COR-L47 (cell line): ENCODE data around the gene OR1J1.

Experiments used
- DNase-seq: peaks from one replicate; lab custom pipeline; 2025; lab: John Stamatoyannopoulos, UW

The OR1J1 gene, protein sequence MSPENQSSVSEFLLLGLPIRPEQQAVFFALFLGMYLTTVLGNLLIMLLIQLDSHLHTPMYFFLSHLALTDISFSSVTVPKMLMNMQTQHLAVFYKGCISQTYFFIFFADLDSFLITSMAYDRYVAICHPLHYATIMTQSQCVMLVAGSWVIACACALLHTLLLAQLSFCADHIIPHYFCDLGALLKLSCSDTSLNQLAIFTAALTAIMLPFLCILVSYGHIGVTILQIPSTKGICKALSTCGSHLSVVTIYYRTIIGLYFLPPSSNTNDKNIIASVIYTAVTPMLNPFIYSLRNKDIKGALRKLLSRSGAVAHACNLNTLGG

DNA sequence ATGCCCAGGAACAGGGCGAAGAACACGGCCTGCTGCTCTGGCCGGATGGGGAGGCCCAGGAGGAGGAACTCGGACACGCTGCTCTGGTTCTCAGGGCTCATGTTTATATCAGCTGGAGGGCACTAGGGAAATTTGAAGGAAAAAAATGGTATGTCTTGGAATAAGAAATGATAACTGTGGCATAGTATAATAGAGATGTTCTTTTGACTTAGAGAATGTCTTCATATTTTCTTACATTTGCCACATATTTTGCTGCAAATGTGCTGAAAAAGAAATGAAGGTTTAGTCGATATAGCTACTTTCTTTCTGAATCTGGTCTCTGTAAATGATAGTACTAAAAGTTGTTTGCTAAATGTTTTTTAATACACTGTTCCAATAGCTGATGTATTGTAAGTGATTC is at the start of gene OR1J1:
OR1J1 (minus strand) TSS at position 101 of the 400 bp plus-strand sequence; CDS start at position 101, 0 bp downstream.
- no peak for DNase-seq

DNA sequence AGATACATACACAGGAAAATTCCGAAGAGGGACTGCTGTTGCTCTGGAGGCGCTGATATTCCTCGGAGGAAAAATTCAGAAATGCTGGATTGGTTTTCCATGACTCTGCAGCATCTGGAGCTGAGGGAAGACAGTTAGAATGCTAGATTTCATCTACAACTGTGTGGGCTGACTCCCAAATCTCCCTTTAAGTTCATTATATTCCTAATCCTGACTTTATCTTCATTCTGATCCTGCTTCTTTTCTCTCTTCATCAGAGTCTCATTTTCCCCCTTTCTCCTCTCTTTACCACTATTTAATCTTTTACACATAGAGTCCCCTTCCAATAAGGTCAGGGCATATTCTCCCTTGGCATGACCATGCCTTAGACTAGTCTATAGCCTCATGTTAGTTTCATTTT is 49.5 kb upstream of the OR1J1 start, which contains the start of gene OR1N1:
OR1N1 (minus strand) TSS at position 101 of the 400 bp plus-strand sequence; CDS start at position 101, 0 bp downstream.
- no peak for DNase-seq

DNA sequence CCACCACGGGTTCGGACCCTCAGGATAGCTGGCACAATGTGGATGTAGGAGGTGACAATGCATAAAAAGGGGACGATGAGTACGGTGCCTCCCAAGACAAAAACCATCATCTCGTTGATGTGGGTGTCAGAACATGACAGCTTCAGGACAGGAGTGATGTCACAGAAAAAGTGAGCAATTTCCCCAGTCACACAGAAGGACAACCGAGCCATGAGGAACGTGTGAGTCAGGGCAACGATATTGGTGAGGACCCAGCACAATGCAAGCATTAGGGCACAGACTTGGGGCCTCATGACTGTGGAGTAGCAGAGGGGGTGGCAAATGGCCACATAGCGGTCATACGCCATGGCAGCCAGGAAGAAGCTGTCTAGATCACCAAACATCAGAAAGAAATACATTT is 48.9 kb upstream of the OR1J1 start:
- DNase-seq, result no peak

DNA sequence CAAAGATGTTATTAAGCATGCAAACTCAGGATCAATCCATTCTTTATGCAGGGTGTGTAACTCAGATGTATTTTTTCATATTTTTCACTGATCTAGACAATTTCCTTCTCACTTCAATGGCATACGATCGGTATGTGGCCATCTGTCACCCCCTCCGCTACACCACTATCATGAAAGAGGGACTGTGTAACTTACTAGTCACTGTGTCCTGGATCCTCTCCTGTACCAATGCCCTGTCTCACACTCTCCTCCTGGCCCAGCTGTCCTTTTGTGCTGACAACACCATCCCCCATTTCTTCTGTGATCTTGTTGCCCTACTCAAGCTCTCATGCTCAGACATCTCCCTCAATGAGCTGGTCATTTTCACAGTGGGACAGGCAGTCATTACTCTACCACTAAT is 41.6 kb upstream of the OR1J1 start:
- no peak for DNase-seq

DNA sequence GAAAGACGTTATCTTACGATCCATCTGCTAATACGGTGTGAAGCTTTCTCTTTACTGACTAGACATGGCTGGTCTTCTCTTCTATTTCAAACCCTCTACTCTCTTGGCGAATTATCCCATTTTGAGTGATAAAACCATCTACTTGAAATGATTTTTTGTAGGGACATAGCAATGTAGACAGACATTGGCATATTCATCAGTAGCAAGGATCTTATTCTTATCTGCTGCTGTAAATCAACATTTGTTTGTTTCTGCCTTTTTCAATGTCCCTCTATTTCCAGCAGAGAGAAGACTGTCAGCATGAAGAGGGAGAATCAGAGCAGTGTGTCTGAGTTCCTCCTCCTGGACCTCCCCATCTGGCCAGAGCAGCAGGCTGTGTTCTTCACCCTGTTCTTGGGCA is 41.1 kb upstream of the OR1J1 start, which contains the start of gene OR1J4:
OR1J4 (plus strand) TSS at position 301 of the 400 bp plus-strand sequence; CDS start at position 301, 0 bp downstream.
- no peak for DNase-seq

DNA sequence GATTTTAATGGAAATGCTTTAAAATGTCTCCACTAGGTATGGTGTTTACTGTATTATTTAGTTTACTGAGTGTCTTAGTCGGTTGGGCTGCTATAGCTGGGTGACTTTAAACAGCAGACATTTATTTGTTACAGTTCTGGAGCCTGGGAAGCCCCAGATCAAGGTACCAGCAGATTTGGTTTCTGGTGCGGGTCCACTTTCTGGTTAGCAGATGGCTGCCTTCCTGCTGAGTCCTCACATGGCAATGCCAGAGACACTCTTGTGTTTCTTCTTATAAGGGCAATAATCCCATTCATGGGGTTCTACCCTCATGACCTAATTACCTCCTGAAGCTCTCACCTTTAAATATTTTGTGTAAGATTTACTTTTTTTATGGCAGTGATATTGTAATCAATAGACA is 40.5 kb upstream of the OR1J1 start:
- DNase-seq, result no peak

DNA sequence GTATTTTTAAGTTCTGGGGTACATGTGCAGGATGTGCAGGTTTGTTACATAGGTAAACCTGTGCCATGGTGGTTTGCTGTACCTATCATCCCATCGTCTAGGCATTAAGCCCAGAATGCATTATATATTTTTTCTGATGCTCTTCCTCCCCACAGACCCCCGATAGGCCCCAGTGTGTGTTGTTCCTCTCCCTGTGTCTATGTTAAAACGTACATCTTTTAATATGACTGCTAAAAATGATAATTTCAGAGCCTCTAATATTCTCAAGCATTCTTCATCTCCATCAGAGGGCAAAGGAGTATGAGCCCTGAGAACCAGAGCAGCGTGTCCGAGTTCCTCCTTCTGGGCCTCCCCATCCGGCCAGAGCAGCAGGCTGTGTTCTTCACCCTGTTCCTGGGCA is 32.8 kb upstream of the OR1J1 start, which contains the start of gene OR1J2:
OR1J2 (plus strand) TSS at position 301 of the 400 bp plus-strand sequence; CDS start at position 301, 0 bp downstream.
- DNase-seq, result no peak

DNA sequence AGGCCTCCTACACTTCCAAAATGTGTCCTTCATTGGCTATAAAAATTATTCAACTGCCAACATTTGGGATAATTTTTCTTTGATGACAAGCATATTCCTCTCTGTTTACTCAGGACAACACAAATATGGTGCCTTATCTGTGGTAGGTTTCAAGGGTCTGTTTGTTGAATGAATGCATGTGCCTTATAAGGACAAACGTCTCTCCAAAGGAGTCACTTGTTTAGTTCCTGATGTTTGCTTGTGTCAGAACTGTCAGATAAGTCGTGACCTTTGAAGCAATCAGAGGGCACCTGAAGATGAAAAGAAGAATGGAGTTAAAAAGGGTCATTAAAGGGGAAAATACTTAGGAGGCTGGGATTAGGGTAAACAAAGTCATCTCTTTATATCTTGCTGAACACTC is 29.2 kb upstream of the OR1J1 start:
- DNase-seq, result no peak

DNA sequence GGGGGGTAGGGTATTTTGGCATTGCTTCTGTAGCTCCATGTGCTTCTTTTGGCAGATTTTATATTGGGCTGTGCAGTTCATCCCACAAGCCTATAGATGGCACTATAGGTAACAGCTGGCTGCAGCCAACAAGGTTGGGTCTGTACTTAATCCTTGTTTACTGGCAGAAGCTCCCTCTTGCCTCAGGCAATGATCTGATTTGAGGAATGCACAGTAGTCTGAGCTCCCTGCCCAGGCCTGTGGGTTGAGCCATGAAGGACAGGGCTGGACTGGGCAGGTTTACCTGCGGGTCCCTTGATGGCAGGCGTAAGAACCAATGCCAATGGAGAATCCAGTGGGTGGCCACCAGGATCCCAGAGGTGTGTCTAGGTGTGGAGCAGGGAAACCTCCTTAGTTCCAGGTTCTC is 21.2 kb upstream of the OR1J1 start:
- DNase-seq, result peak; percentile 77

DNA sequence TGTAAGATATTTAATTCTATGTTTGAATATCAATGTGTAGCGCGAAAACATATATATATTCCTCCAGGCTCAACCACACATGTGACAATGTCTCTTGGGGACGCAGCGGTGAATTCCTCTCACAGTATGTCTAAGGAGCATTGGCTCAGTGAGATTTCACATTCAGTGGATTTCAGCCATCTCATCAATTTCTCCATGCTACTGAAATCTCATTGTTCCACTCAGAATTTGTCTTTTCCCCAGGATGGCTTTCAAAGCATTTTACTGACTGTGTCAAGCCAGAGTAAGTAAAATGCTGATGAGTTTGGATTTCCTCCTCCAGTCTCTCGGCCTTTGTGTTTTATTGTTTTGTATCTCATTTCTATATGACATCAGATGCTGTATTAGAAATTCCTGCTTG is 1.3 kb upstream of the OR1J1 start:
- no peak for DNase-seq

DNA sequence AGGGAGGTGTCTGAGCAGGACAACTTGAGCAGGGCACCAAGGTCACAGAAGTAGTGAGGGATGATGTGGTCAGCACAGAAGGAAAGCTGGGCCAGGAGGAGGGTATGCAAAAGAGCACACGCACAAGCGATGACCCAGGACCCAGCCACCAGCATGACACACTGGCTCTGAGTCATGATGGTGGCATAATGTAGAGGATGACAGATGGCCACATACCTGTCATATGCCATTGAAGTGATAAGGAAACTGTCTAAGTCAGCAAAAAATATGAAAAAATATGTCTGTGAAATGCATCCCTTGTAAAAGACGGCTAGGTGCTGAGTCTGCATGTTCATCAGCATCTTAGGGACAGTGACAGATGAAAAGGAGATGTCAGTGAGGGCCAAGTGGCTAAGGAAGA is 380 bp downstream of the OR1J1 start:
- no peak for DNase-seq

DNA sequence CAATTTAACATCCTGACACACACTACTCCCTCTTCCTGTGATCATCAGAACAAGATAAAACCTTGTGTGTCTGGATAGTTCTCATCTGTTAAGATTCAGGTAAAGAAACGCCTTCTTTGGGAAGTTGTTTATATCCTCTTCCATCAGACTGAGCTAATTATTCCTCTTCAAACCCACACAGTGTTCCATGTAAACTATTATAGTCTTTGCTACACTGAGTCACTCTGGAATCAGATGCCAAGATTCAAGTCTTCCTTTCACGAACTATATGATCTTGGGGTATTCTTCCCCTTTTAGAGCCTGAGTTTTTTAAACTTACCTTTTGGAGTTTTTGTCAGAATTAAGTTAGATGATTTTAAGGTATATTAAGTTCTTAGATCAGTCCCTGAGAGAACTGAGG is 2.0 kb downstream of the OR1J1 start:
- no peak for DNase-seq

DNA sequence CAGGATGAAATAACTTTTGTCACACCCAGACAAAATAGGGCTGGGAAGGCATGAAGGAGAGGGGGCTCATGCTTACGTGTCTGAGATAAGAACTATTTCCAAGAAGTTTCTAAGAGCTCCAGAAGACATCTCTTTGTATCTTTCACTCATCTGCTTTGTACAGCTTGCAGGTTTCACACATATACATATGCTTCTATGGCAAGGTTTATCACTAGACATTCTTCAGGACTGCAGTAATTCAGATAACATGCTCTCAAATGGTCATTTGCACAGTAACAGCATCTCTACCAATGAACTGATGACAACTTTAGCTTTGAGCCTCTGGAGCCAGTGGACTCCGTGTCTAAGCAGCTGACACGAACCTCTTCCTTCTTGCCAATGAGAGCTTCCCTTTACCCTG is 3.2 kb downstream of the OR1J1 start:
- DNase-seq, result no peak

DNA sequence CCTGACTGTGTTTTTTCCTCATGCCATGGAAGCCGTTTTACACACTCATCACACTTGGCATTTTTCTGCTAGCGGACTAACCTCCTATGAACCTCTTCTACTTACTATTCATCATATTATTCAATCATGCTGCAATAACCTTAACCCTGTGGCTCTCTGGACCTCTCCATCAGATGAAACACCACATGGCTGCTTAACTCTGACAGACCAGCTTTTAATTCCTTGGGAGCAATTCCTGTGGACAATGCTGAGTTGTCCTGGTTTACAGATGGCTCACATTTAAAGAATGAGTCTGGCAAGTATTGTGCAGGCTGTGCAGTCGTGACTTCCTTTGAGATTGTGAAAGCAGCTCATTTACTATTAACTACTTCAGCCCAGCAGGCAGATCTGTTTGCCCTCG is 9.0 kb downstream of the OR1J1 start:
- no peak for DNase-seq

DNA sequence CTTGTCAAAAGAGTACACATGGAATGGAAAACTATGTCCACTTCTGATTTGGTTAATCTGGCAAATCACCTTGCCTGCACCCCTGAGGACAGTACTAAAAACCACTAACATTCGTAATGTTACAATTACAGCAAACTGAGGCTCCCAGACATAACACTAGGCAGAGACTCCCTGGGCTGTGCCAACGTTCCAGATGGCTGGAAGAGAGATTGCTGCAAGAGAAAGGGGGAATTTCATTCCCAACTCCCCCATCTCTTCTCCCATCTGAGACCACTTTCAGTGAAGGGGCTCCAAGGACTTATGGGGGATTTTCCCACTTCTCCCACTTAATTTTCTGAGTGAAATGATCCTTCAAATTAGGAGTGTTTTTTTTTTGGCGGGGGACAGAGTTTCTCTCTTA is 11.3 kb downstream of the OR1J1 start:
- no peak for DNase-seq

DNA sequence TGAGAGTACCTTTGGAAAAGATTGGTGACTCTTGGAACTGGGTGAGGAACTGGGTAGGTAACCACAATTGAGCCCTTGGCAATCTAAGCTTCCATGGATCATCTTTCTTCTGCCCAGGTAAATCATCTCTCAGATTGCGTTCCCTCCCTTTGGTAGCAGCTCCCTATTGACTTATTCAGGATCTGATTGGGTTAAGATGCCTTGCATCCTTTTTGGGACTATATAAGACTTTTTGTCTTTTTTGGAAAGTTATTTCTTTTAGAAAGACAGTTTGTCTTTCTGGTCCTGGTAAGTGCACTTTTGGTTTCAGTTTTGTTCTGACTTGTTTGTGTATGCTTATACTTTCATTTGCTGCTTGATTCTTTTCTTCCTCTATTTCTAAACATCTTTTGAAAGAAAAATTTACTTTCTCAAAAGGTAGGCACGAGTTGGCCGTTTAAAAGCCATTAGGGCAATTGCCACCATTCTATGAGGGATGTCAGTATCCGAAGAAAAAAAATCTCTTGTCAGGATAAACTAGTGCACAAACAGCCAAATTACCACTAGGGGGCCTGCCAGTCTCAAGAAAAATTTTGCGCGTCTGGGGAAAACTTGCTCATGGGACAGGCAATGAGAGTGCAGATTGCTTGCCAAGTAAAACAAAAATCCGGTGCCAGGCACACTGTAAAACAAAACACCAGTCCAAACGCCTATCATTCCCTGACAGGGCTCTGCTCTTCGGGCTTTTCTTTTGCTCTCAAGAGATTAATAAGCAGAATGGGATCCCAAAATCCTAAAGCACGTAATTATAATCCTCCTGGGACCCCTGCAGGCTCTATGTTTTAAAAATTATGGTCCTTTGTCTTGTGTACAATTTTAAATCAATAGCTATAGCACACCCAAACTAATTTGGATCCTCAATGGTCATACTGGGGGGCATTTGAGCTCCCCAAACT is 12.8 kb downstream of the OR1J1 start:
- DNase-seq, result peak; percentile 91

DNA sequence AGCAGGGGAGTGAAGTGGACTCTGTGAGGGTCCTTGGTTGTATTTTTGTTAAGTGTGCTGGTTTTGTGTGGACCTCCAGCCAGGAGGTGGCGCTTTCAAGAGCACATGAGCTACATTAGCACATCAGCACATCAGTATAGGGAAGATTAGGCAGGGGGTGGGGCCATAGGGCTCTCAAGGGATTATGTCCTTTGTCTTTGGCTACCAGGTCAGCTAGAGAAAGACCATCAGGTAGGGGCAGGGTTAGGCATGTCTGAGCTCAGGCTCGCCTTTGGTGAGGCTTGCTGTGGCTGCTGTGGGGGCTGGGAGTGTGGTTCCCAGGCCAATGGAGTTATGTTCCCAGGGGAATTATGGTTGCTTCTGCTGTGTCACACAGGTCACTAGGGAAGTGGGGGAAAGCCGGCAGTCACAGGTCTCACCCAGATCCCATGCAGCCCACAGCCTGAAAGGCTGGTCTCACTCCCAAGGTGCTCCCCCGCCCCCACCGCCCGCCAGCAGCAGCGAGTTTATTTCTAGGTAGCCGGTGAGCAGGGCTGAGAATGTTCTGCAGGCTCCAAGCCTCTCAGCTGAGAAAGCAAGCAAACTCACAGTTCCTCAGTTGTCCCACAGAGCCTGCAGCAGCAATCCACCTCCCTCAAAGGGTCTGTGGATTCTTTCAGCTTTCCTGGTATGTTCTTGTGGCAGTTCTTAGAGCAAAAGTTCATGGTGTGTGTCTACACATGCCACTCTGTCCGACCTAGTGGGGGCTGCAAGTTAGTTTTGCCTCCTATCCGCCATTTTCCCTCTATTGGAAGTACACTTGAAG is 13.7 kb downstream of the OR1J1 start:
- peak; percentile 82 for DNase-seq

DNA sequence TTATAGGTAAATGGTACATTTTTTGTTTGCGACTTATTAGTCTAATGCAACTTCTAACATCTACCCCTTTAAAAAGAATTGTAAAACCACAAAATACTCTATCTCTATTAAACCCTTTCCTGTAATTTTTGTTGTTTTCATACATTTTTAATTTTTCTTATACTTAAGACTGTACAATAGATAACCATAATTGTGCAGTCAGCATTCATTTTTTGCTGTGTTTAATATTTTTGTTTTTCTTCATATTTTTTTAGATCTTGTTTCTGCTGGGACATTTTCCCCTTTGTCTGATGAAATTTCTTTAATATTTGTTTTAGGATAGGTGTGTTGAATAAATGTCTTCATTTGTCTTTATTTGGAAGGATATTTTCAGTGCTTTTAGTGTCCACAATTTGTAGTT is 19.9 kb downstream of the OR1J1 start:
- DNase-seq, result no peak

DNA sequence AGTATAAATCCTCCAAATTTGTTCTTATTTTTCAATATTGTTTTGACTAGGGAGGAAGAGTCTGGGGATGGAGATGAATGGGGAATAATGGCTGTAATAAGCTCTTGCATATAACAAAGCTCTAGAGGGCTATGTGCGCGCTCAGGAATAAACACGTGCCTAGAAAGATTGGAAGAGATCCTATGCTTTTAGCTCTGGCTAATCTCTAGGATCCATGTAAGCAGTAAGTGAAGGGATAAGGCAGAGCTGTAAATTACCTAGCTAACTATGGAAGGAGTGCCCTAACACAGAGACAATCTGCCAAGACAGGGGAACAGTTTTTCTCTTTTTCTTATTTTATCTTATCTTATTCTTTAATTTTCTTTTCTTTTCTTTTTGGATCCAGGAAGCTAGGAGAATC is 21.6 kb downstream of the OR1J1 start:
- no peak for DNase-seq

DNA sequence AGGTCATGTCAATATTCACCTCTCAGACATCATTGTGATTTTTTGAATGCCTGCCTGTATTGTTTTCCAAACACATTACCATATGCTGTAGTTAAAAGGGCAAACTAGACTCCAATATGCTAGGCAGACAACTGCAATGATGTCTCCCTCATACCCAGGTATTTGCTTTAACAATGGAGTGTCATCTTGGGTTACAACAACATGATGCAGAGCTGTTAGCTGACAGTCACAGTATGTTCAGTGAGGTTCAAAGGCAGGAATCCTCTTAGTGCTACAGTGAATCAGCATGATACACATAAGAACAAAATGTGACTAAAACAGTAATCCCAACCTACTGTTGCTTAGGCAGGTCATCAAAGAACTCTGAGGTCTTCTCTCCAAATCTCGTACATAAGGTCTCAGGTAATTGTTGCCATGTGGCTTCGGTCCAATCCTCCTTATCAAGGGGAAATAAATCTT is 24.0 kb downstream of the OR1J1 start:
- no peak for DNase-seq

DNA sequence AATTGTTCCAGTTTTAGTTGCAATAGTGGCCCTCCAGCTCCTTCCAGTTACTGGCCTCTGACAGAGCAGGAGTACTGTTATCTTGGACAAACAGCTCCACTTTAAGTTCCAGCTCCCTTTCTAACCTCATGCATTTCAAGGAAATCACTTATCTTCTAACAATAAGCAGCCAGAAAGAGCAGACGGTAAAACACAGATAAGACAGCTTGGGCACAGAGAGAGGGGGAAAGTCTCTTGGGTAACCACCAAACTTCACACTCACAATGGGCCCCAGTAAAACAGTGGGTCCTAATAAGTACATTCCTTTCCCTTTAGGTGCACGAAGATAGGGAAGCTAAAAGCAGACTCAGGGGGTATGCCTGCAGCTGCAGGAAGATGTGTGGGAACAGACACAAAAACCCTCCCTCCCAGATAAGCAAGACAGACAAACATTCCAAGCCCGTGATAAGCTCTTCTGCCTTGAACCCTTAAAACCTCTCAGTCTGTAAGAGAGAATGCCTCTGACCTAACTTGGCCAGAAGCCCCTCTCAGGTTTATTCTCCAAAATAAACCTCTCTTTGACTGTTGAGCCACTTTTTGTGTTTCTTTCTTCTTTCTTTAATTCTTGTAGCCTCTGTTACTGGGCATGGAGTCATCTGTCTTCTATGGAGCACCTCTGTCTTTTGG is 30.8 kb downstream of the OR1J1 start:
- no peak for DNase-seq
